Small intestine (tissue), 7 donors: ENCODE data around the gene TEAD1. TPM values are rescaled to one million over a fixed set of nuclear protein-coding genes. Genes with fewer than 3 reads are reported as not detected.
"Not testable (repeated sequence)": the region's sequence is repeated elsewhere in the genome, so short reads cannot be mapped to it uniquely, and the experiment has no call there.

ENCODE experiments used
- DNase-seq, 2 donors: peaks; one replicate each; pipeline versions ENCODE4 v3.0.0 to v3.0.0-alpha.2; 2013
- FAIRE-seq: peaks from 2 replicates; lab custom pipeline; 2012; peaks lifted over from hg19 to GRCh38; lab: Jason Lieb, UNC
- H3K27ac ChIP-seq, 3 donors: one replicate each; pipeline ENCODE4 v1.5.1; 2013; ENCODE audit warnings: low read length in 2 of 3, mild to moderate bottlenecking in 2 of 3, control low read depth in 1 of 3, inconsistent platforms in 1 of 3, low read depth in 1 of 3, moderate library complexity in 1 of 3
- H3K27me3 ChIP-seq, 3 donors: one replicate each; pipeline ENCODE4 v1.6.1; 2013; ENCODE audit warnings: low read length in 3 of 3, inconsistent platforms in 1 of 3; ENCODE audit not compliant: control insufficient read depth in 3 of 3, insufficient read depth in 3 of 3
- H3K36me3 ChIP-seq, 3 donors: one replicate each; pipeline ENCODE4 v1.6.1; 2013; ENCODE audit warnings: low read length in 3 of 3, inconsistent platforms in 1 of 3, low read depth in 1 of 3, mild to moderate bottlenecking in 1 of 3, moderate library complexity in 1 of 3; ENCODE audit not compliant: control insufficient read depth in 3 of 3, insufficient read depth in 2 of 3
- H3K4me1 ChIP-seq, 3 donors: one replicate each; pipeline ENCODE4 v1.6.1; 2013; ENCODE audit warnings: low read length in 2 of 3, inconsistent platforms in 1 of 3, low read depth in 1 of 3, mild to moderate bottlenecking in 1 of 3, moderate library complexity in 1 of 3; ENCODE audit not compliant: control insufficient read depth in 3 of 3, insufficient read depth in 2 of 3
- H3K4me3 ChIP-seq, 3 donors: one replicate each; pipeline ENCODE4 v1.5.1; 2013; ENCODE audit warnings: low read length in 3 of 3, control low read depth in 1 of 3, inconsistent platforms in 1 of 3, low read depth in 1 of 3, mild to moderate bottlenecking in 1 of 3, moderate library complexity in 1 of 3
- H3K9me3 ChIP-seq, 2 donors: one replicate each; pipeline ENCODE4 v1.6.1; 2013; ENCODE audit warnings: low read depth in 1 of 2, low read length in 1 of 2; ENCODE audit not compliant: control insufficient read depth in 2 of 2, insufficient read depth in 1 of 2
- WGBS, 3 donors: extraction: QIAGEN DNeasy Blood & Tissue Kit; methylation state at CpG; one replicate each; pipeline ENCODE4 v1.1.7; 2013; 5-methylcytosine and 5-hydroxymethylcytosine counted together
- polyA plus RNA-seq, 4 donors: library from polyadenylated mRNA; stranded (reverse) in 3 of 4; unstranded in 1 of 4; fragments of 200-250 nt in 3 of 4; fragments of 120-200 nt in 1 of 4; gene quantifications; one replicate each; pipeline versions ENCODE4 v1.2.1 to v1.2.3, GENCODE V29; 2013
- donor health status: healthy with polysubstance abuse.
- donor health status: control.
- donor health status: control.
- donor health status: Bipolar disorder and iron deficiency.
- donor health status: healthy.

Gene TEAD1
- polyA plus RNA-seq, 4 donors = 3.2 to 29.3 (median 7.6) TPM

DNA sequence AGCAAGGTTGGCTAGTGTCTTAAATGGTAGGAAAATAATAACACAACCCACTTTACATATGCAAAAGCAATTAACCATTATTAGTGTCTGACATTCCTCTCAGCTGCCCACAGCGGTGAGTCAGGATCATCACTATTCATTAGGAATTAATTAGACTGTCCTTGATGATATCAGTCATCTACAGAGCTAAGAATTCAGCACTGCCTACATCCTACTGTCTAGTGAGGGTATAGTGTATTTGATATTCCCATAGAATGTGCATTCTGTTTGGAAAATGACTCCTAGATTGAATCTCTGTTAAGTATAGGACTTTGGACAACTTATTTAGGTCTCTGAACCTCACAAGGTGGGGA lies 82.2 kb downstream of the TEAD1 start:
- WGBS, 3 donors = 70 to 89% (median 88%) methylated on average over 1 of the region's 1 CpG
- no peak overlapping the region for H3K4me3 ChIP-seq
- no peaks in the 10 kb centered on the region for H3K27me3 ChIP-seq
- no peak for DNase-seq
- no peak overlapping the region for H3K27ac ChIP-seq
- no peaks in the 10 kb centered on the region for H3K9me3 ChIP-seq
- no peak for FAIRE-seq
- H3K4me1 ChIP-seq = peaks cover 0 to 6% (median 0%) of the 10 kb centered on the region in 3 donors
- H3K36me3 ChIP-seq = no peaks in the 10 kb centered on the region

DNA sequence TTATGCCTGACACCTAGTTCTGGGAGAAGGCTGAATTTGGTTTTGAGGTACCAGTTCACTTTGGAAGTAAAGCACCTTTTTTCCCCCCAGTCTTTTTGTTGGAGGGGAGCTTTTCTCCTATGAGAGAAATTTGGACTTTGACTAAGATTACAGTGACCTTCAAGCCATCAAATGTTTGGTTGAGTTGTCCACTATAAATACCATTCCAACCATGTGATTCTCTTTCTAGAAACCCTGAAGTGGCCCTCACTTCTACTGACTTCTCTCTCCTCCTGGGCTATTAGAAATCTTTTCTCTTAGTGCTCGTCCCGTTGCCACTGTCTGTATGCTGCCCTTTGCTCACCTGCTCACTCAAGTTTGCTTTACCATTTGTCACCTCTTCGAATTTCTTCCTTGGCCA lies 82.6 kb downstream of the TEAD1 start:
- DNase-seq (peak in 1 of 2 donors; percentile 38), FAIRE-seq (no peak)

GRCh38 chr11:12757416-12757815 lies 83.2 kb downstream of the TEAD1 start:
- WGBS, 3 donors = 50 to 78% (median 65%) methylated on average over 2 of the region's 2 CpGs

More for the DNA sequence above, 82.6 kb downstream of the TEAD1 start:
- no peak overlapping the region for H3K4me3 ChIP-seq
- H3K4me1 ChIP-seq = peaks cover 0 to 6% (median 0%) of the 10 kb centered on the region in 3 donors
- 9 to 37% (median 31%) methylated on average over 3 of the region's 3 CpGs for whole genome bisulfite sequencing, 3 donors
- no peaks in the 10 kb centered on the region for H3K9me3 ChIP-seq
- H3K36me3 ChIP-seq = no peaks in the 10 kb centered on the region
- no peak overlapping the region for H3K27ac ChIP-seq
- no peaks in the 10 kb centered on the region for H3K27me3 ChIP-seq

DNA sequence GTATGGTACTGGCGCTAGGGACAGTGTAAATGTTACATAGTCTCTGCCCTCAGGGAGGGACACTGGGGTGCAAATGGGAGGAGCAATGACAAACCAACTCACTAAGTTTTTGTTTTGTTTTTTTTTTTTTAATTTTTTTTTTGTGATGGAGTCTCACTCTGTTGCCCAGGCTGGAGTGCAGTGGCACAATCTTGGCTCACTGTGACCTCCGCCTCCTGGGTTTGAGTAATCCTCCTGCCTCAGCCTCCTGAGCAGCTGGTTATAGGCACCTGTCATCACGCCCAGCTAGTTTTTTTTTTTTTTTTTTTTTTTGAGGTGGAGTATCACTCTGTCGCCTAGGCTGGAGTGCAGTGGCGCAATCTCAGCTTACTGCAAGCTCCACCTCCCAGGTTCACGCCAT lies 83.9 kb downstream of the TEAD1 start:
- FAIRE-seq, DNase-seq, H3K27me3 ChIP-seq, H3K4me3 ChIP-seq, H3K4me1 ChIP-seq, H3K36me3 ChIP-seq, H3K27ac ChIP-seq, H3K9me3 ChIP-seq: not testable (repeated sequence)
- WGBS, 3 donors = 94 to 99% (median 98%) methylated on average over 6 of the region's 6 CpGs

More at GRCh38 chr11:12757416-12757815, 83.2 kb downstream of the TEAD1 start:
- DNase-seq = no peak
- peaks cover 0 to 6% (median 0%) of the 10 kb centered on the region in 3 donors for H3K4me1 ChIP-seq
- H3K4me3 ChIP-seq = no peak overlapping the region
- no peaks in the 10 kb centered on the region for H3K36me3 ChIP-seq
- H3K27ac ChIP-seq = no peak overlapping the region
- no peak for FAIRE-seq
- H3K27me3 ChIP-seq = no peaks in the 10 kb centered on the region
- no peaks in the 10 kb centered on the region for H3K9me3 ChIP-seq

DNA sequence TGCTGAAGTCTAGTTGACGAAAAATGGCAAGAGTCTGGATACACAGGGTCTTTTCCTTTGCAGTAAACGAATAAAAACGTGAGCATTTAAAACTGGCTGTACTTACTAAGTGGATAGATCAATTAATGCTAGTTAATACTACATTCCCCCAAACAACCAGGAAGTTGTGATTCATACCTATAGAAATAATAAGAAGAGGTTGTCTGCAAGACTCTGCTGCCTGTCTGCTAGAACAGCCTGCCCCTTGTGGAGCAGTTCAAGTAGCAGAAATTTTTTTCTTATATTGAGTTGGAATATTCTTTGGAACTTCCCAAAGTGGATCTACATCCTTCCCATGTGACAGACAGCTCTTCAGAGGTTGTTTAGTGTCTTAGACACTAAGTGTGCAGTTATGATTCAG lies 86.8 kb downstream of the TEAD1 start:
- DNase-seq (no peak), FAIRE-seq (no peak)
- Histone ChIP-seq H3K27ac (no peak overlapping the region), H3K4me1 (peaks cover 0 to 10% (median 4%) of the 10 kb centered on the region in 3 donors), H3K9me3 (no peaks in the 10 kb centered on the region), H3K4me3 (no peak overlapping the region), H3K36me3 (peaks cover 0 to 12% (median 0%) of the 10 kb centered on the region in 3 donors), H3K27me3 (no peaks in the 10 kb centered on the region)
- WGBS, 3 donors = 60 to 74% (median 66%) methylated on average over 3 of the region's 3 CpGs

GRCh38 chr11:12762278-12762677 lies 88.1 kb downstream of the TEAD1 start:
- DNase-seq (no peak), FAIRE-seq (no peak)
- Histone ChIP-seq H3K9me3 (no peaks in the 10 kb centered on the region), H3K27me3 (no peaks in the 10 kb centered on the region), H3K27ac (no peak overlapping the region), H3K36me3 (peaks cover 0 to 17% (median 0%) of the 10 kb centered on the region in 3 donors), H3K4me3 (no peak overlapping the region), H3K4me1 (peaks cover 0 to 4% (median 4%) of the 10 kb centered on the region in 3 donors)
- 81 to 88% (median 84%) methylated on average over 5 of the region's 5 CpGs for WGBS, 3 donors

DNA sequence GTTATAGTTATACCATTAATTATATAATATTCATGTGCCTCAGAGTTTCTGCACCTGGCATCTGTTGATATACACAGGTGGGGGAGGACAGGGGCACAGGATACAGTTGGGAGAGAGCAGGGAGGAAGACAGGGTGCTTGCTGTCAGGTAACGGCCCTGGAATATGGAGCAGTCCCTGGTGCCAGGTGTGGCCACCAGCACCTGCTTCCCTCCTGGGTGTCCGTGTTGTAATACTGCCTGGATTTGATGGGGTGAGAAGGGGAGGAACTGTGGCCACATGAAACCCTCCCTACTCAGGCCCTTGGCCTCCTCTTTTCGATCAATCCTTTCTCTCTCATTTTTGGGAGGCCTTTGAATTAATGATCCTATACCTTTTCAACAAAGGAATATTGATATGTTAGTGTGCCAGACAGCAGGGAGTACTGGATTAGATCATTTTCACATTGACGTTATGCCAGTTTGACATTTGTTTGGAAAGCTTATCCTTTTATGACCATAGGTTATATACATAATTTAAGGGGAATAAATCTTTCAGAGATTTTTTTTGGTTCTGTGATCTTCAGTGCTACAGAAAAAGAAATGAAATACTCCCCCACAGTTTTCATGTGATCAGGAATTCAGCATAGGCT lies 88.6 kb downstream of the TEAD1 start:
- no peak overlapping the region for H3K27ac ChIP-seq
- no peak overlapping the region for H3K4me3 ChIP-seq
- FAIRE-seq (no peak), DNase-seq (no peak)
- no peaks in the 10 kb centered on the region for H3K9me3 ChIP-seq
- WGBS, 3 donors = 33 to 68% (median 55%) methylated on average over 4 of the region's 4 CpGs
- H3K36me3 ChIP-seq = peaks cover 0 to 17% (median 0%) of the 10 kb centered on the region in 3 donors
- H3K4me1 ChIP-seq = peaks cover 0 to 9% (median 4%) of the 10 kb centered on the region in 3 donors
- no peaks in the 10 kb centered on the region for H3K27me3 ChIP-seq

- Histone ChIP-seq H3K27me3 (no peaks in the 10 kb centered on the region), H3K36me3 (peaks cover 0 to 25% (median 0%) of the 10 kb centered on the region in 3 donors), H3K27ac (no peak overlapping the region), H3K4me3 (no peak overlapping the region), H3K9me3 (no peaks in the 10 kb centered on the region), H3K4me1 (peaks cover 0 to 15% (median 4%) of the 10 kb centered on the region in 3 donors)
- FAIRE-seq (no peak), DNase-seq (no peak)
- WGBS, 3 donors = 79 to 92% (median 83%) methylated on average over 8 of the region's 8 CpGs
Observed at GRCh38 chr11:12764187-12764914, 90.1 kb downstream of the TEAD1 start.
